Fibroblast of gingiva (primary cell): ENCODE results near the gene RAPGEF4.
"Not testable (repeated sequence)": the region's sequence is repeated elsewhere in the genome, so short reads cannot be mapped to it uniquely, and the experiment has no call there.

Experiments
- DNase-seq: peaks from one replicate; pipeline ENCODE4 v3.0.0-alpha.2; 2011; ENCODE audit warnings: low read depth

RAPGEF4 gene

GRCh38 chr2:173037245-173038120, 301.8 kb downstream of the RAPGEF4 start:
- DNase-seq: no peak

GRCh38 chr2:173038257-173038656, 302.6 kb downstream of the RAPGEF4 start:
- DNase-seq: not testable (repeated sequence)

GRCh38 chr2:173040729-173041128, 305.1 kb downstream of the RAPGEF4 start:
- DNase-seq: no peak

GRCh38 chr2:173043476-173043875, 307.8 kb downstream of the RAPGEF4 start:
- DNase-seq: no peak

GRCh38 chr2:173043897-173044519, 308.4 kb downstream of the RAPGEF4 start:
- no peak for DNase-seq

- no peak for DNase-seq
Observed at GRCh38 chr2:173044686-173045085, 309.0 kb downstream of the RAPGEF4 start.

- no peak for DNase-seq
Observed at GRCh38 chr2:173045181-173045580, 309.5 kb downstream of the RAPGEF4 start.

GRCh38 chr2:173048522-173048896, 312.9 kb downstream of the RAPGEF4 start:
- no peak for DNase-seq

- DNase-seq: peak; percentile 96
Observed at GRCh38 chr2:173048897-173049661, 313.4 kb downstream of the RAPGEF4 start.

- no peak for DNase-seq
Observed at GRCh38 chr2:173049831-173050230, 314.2 kb downstream of the RAPGEF4 start.

- no peak for DNase-seq
Observed at GRCh38 chr2:173050684-173051083, 315.0 kb downstream of the RAPGEF4 start.

GRCh38 chr2:173051463-173052215, 316.0 kb downstream of the RAPGEF4 start:
- DNase-seq: no peak

- peak; percentile 6 for DNase-seq
Observed at GRCh38 chr2:173053043-173053699, 317.5 kb downstream of the RAPGEF4 start.

- DNase-seq: peak; percentile 16
Observed at GRCh38 chr2:173054466-173054865, 318.8 kb downstream of the RAPGEF4 start.

GRCh38 chr2:173056705-173057364, 321.2 kb downstream of the RAPGEF4 start:
- DNase-seq: no peak

- peak; percentile 78 for DNase-seq
Observed at GRCh38 chr2:173058097-173058496, 322.5 kb downstream of the RAPGEF4 start.

GRCh38 chr2:173058673-173059072, 323.0 kb downstream of the RAPGEF4 start:
- no peak for DNase-seq

- no peak for DNase-seq
Observed at GRCh38 chr2:173059292-173059691, 323.6 kb downstream of the RAPGEF4 start.

GRCh38 chr2:173059971-173060461, 324.4 kb downstream of the RAPGEF4 start:
- DNase-seq: peak; percentile 84

- peak; percentile 56 for DNase-seq
Observed at GRCh38 chr2:173062801-173063200, 327.2 kb downstream of the RAPGEF4 start.
